Kidney (tissue), 14 donors: ENCODE measurements around the gene KBTBD13. TPM values are rescaled to one million over a fixed set of nuclear protein-coding genes. Genes with fewer than 3 reads are reported as not detected.

ENCODE experiments used
- DNase-seq, 5 donors: peaks; one replicate each; pipeline ENCODE4 v3.0.0-alpha.2; 2013 to 2020
- FAIRE-seq: peaks from 2 replicates; lab custom pipeline; 2012; peaks lifted over from hg19 to GRCh38; lab: Jason Lieb, UNC
- H3K27ac ChIP-seq, 2 donors: one replicate each; pipeline ENCODE4 v1.7.0; 2013; ENCODE audit warnings: low read depth in 2 of 2, low read length in 2 of 2, inconsistent platforms in 1 of 2
- H3K27me3 ChIP-seq: one replicate; pipeline ENCODE4 v1.7.1; 2013; ENCODE audit warnings: low read length, inconsistent platforms; ENCODE audit not compliant: control insufficient read depth, insufficient read depth
- H3K36me3 ChIP-seq, 3 donors: one replicate each; pipeline versions ENCODE4 v1.7.0 to v1.7.1; 2013; ENCODE audit warnings: low read length in 3 of 3, control low read depth in 1 of 3, inconsistent platforms in 1 of 3; ENCODE audit not compliant: insufficient read depth in 3 of 3, control insufficient read depth in 2 of 3
- H3K4me1 ChIP-seq, 3 donors: one replicate each; pipeline versions ENCODE4 v1.7.0 to v1.7.1; 2013; ENCODE audit warnings: low read length in 3 of 3, inconsistent platforms in 1 of 3, low read depth in 1 of 3; ENCODE audit not compliant: control insufficient read depth in 2 of 3, insufficient read depth in 2 of 3
- H3K4me3 ChIP-seq, 3 donors: one replicate each; pipeline versions ENCODE4 v1.7.0 to v1.8.1; 2013; ENCODE audit warnings: low read length in 3 of 3, control low read depth in 1 of 3, inconsistent platforms in 1 of 3
- H3K9ac ChIP-seq, 3 donors: one replicate each; pipeline versions ENCODE4 v1.7.0 to v1.7.1; 2013; ENCODE audit warnings: low read length in 3 of 3, control low read depth in 1 of 3, inconsistent platforms in 1 of 3
- H3K9me3 ChIP-seq, 3 donors: one replicate each; pipeline versions ENCODE4 v1.7.0 to v1.7.1; 2013; ENCODE audit warnings: low read length in 3 of 3, control low read depth in 1 of 3, inconsistent platforms in 1 of 3; ENCODE audit not compliant: control insufficient read depth in 2 of 3, insufficient read depth in 1 of 3
- CTCF ChIP-seq: IDR thresholded peaks from 3 replicates; pipeline ENCODE4 v1.5.1; 2012; ENCODE audit warnings: mild to moderate bottlenecking, moderate library complexity, borderline replicate concordance; ENCODE audit not compliant: insufficient read depth; ENCODE audit errors: extremely low read depth
- intact Hi-C: fragments of 100-400 bp; cut with DNase I; formaldehyde crosslinking; loops from one replicate; pipeline ENCODE4 v1.11.1; 2022
- polyA plus RNA-seq: library from polyadenylated mRNA; stranded (reverse); fragments of 350-450 nt; fragmentation: Illumina TruSeq; extraction: RNeasy Lipid Tissue Mini Kit (QIAGEN cat#74804); gene quantifications from one replicate; pipeline ENCODE4 v1.2.3, GENCODE V29; 2014; ENCODE audit warnings: low read depth, low replicate concordance; ENCODE audit not compliant: insufficient read depth
- total RNA-seq: library from RNA; stranded (reverse); fragmentation: NEBNext Ultra II Directional; extraction: Animal tissue kit (Norgen Biotek cat#: 25700); gene quantifications from one replicate; pipeline ENCODE4 v1.2.1, GENCODE V29; 2021
- donor health status: control.
- donor health status: control.
- donor health status: control.
- donor health status: control.
- donor health status: control.
- donor health status: DM: yes; HTN: yes; CAD: no.
- donor health status: Normal renal cell carcinoma (clear cell type).

The KBTBD13 gene
- total and polyA plus RNA-seq, 2 donors from 2014 or later, result 0.06 TPM; not detected in 1

DNA sequence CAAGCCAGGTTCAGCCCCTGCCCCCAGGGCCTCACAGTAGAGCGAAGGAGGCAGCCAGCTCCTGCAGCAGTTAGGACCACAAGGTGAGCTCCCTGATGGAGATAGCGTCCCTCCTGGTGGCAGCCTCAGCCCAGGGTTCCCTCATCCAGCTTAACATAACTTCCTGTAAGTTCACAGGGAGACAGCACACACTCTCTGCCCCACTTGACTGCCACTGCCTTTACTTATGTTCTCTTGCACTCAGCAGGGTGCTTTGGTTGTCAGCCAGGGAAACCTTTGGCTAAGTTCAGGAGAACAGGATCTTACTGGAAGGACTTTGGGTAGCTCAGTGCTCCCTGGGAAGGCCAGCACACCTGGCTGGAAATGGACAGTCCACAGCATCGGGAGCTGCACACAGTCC, 10.9 kb downstream of the KBTBD13 start:
- Histone ChIP-seq H3K9me3 (no peaks in the 10 kb centered on the region), H3K9ac (no peak overlapping the region), H3K27me3 (no peaks in the 10 kb centered on the region), H3K4me3 (no peak overlapping the region), H3K36me3 (no peaks in the 10 kb centered on the region), H3K27ac (peak overlapping the region; percentile 45 to 86), H3K4me1 (peaks cover 0 to 25% (median 21%) of the 10 kb centered on the region in 3 donors)
- FAIRE-seq, result no peak
- TF ChIP-seq CTCF, result no peak
- no peak for DNase-seq
- intact Hi-C loops, result no loop called here

GRCh38 chr15:65087873-65088642, 11.5 kb downstream of the KBTBD13 start:
- DNase-seq (no peak), FAIRE-seq (no peak)
- H3K4me1 ChIP-seq, result peaks cover 0 to 22% (median 21%) of the 10 kb centered on the region in 3 donors
- TF ChIP-seq CTCF, result no peak
- H3K36me3 ChIP-seq, result no peaks in the 10 kb centered on the region
- no peaks in the 10 kb centered on the region for H3K27me3 ChIP-seq
- no peaks in the 10 kb centered on the region for H3K9me3 ChIP-seq
- peak overlapping the region in 1 of 3 donors; percentile 36 for H3K9ac ChIP-seq
- intact Hi-C loops, result no loop called here
- H3K4me3 ChIP-seq, result no peak overlapping the region
- H3K27ac ChIP-seq, result peak overlapping the region; percentile 82 to 86

GRCh38 chr15:65088643-65089021, 12.1 kb downstream of the KBTBD13 start:
- H3K4me3 ChIP-seq, result no peak overlapping the region
- intact Hi-C loops, result no loop called here
- peak overlapping the region in 1 of 3 donors; percentile 36 for H3K9ac ChIP-seq
- peaks cover 0 to 22% (median 21%) of the 10 kb centered on the region in 3 donors for H3K4me1 ChIP-seq
- H3K27ac ChIP-seq, result peak overlapping the region; percentile 82 to 86
- H3K9me3 ChIP-seq, result no peaks in the 10 kb centered on the region
- TF ChIP-seq CTCF, result no peak
- DNase-seq (no peak), FAIRE-seq (no peak)
- no peaks in the 10 kb centered on the region for H3K36me3 ChIP-seq
- no peaks in the 10 kb centered on the region for H3K27me3 ChIP-seq
